ENCODE data around the gene FAM131A.

FAM131A gene

DNA sequence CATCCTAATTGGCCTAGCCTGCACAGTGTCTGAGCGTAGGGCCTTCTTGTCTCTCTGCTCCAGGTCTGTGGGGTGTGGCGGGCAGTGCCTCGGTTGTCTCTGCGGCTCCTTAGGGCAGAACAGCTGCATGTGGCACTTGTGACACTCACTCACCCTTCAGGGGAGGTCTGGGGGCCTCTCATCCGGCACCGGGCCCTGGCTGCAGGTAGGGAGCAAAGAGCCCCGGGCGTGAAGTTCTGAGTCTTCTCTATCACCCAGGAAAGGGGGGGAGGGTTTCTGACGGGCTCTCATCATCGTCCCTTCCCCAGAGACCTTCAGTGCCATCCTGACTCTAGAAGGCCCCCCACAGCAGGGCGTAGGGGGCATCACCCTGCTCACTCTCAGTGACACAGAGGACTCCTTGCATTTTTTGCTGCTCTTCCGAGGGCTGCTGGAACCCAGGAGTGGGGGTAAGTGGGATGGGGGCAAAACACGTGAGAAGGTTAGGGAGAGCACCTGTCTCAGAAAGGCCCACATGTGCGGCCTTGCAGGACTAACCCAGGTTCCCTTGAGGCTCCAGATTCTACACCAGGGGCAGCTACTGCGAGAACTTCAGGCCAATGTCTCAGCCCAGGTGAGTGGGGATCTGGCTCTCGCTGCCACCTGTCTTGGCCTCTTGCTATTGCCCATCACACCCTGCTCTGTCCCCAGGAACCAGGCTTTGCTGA lies 45.1 kb downstream of the FAM131A start:
- H3K27ac Mint-ChIP-seq: no peak overlapping the region
- no peak overlapping the region for H3K4me3 Mint-ChIP-seq
- H3K4me1 Mint-ChIP-seq: peaks cover 14% of the 10 kb centered on the region
- H3K9me3 Mint-ChIP-seq: no peaks in the 10 kb centered on the region
- ATAC-seq: no peak
- H3K27me3 Mint-ChIP-seq: peaks cover 91% of the 10 kb centered on the region
- H3K36me3 Mint-ChIP-seq: no peaks in the 10 kb centered on the region

DNA sequence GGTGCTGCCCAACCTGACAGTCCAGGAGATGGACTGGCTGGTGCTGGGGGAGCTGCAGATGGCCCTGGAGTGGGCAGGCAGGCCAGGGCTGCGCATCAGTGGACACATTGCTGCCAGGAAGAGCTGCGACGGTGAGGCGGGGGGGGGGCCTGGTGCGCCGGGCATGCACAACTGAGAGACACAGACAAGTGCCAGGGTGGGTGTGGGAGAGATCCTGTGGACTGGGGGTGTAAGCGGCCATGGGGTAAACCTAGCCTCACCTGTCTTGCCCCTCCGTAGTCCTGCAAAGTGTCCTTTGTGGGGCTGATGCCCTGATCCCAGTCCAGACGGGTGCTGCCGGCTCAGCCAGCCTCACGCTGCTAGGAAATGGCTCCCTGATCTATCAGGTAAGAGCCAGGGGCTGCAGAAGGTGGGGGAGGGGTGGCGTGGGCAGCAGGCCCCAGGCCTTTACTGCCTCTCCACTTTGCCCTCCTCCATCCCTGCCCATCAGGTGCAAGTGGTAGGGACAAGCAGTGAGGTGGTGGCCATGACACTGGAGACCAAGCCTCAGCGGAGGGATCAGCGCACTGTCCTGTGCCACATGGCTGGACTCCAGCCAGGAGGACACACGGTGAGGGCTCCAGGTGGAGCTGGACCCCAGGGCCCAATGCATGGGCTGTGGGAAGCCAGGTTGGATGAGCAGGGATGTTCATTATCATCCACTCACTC lies 45.8 kb downstream of the FAM131A start:
- no peaks in the 10 kb centered on the region for H3K36me3 Mint-ChIP-seq
- peaks cover 91% of the 10 kb centered on the region for H3K27me3 Mint-ChIP-seq
- no peak for ATAC-seq
- H3K4me1 Mint-ChIP-seq: peaks cover 14% of the 10 kb centered on the region
- H3K27ac Mint-ChIP-seq: no peak overlapping the region
- H3K9me3 Mint-ChIP-seq: no peaks in the 10 kb centered on the region
- no peak overlapping the region for H3K4me3 Mint-ChIP-seq

DNA sequence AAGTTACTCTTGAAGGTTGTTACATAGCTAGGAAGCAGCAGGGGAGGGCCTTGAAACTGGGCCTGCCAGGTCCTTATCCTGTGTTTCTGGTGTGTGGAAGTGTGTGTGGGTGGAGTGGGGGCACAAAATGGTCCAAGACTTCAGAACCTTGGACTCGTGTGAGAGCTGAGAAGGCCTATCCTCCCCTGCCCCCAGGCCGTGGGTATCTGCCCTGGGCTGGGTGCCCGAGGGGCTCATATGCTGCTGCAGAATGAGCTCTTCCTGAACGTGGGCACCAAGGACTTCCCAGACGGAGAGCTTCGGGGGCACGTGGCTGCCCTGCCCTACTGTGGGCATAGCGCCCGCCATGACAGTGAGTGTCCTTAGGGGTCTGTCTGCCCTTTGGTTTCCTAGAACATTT lies 46.9 kb downstream of the FAM131A start:
- H3K36me3 Mint-ChIP-seq: no peaks in the 10 kb centered on the region

DNA sequence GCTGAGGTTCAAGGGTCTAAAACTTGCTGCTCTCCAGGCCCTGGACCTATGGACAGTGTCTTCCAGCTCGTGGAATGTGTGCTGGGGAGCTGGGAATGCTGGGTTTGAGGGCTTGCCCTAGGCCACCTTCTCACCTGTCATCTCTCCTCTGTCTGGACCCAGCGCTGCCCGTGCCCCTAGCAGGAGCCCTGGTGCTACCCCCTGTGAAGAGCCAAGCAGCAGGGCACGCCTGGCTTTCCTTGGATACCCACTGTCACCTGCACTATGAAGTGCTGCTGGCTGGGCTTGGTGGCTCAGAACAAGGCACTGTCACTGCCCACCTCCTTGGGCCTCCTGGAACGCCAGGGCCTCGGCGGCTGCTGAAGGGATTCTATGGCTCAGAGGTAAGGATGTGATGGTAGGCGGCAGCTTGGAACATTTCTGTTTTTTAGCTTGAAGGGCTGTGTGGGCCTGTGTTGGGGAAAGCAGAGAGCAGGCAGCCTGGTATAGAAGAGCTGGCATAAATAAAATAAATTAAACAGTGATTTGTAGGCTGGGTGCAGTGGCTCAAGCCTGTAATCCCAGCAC lies 47.5 kb downstream of the FAM131A start:
- H3K9me3 Mint-ChIP-seq: no peaks in the 10 kb centered on the region
- H3K27me3 Mint-ChIP-seq: peaks cover 94% of the 10 kb centered on the region
- no peak overlapping the region for H3K4me3 Mint-ChIP-seq
- H3K4me1 Mint-ChIP-seq: peaks cover 14% of the 10 kb centered on the region
- ATAC-seq: no peak
- no peaks in the 10 kb centered on the region for H3K36me3 Mint-ChIP-seq
- H3K27ac Mint-ChIP-seq: no peak overlapping the region

More for the DNA sequence above, 46.9 kb downstream of the FAM131A start:
- no peak for ATAC-seq
- no peaks in the 10 kb centered on the region for H3K9me3 Mint-ChIP-seq
- peaks cover 14% of the 10 kb centered on the region for H3K4me1 Mint-ChIP-seq
- no peak overlapping the region for H3K4me3 Mint-ChIP-seq
- H3K27me3 Mint-ChIP-seq: peaks cover 91% of the 10 kb centered on the region
- no peak overlapping the region for H3K27ac Mint-ChIP-seq

DNA sequence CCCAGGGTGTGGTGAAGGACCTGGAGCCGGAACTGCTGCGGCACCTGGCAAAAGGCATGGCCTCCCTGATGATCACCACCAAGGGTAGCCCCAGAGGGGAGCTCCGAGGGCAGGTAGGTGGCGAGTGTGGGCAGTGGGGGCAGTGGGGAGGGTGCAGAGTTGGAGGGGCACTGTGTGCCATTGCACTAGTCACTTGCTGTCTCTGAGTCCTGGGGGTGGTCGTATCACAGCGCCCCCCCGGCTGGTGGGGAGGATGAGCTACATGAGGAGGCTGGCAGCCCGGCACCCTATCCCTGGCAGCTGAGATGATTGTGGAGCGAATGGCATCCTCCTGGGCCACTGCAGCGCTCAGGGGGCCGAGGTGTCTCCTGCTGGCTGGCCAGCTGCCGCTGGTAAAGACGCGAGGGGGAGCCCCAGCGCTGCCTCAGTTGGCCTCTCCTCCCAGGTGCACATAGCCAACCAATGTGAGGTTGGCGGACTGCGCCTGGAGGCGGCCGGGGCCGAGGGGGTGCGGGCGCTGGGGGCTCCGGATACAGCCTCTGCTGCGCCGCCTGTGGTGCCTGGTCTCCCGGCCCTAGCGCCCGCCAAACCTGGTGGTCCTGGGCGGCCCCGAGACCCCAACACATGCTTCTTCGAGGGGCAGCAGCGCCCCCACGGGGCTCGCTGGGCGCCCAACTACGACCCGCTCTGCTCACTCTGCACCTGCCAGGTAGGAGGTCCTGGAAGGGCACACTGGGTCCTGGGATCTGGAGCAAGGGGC lies 48.8 kb downstream of the FAM131A start:
- ATAC-seq: peak; percentile 5
- H3K27ac Mint-ChIP-seq: no peak overlapping the region
- H3K4me1 Mint-ChIP-seq: peaks cover 7% of the 10 kb centered on the region
- no peaks in the 10 kb centered on the region for H3K9me3 Mint-ChIP-seq
- peaks cover 100% of the 10 kb centered on the region for H3K27me3 Mint-ChIP-seq
- H3K4me3 Mint-ChIP-seq: no peak overlapping the region
- no peaks in the 10 kb centered on the region for H3K36me3 Mint-ChIP-seq

DNA sequence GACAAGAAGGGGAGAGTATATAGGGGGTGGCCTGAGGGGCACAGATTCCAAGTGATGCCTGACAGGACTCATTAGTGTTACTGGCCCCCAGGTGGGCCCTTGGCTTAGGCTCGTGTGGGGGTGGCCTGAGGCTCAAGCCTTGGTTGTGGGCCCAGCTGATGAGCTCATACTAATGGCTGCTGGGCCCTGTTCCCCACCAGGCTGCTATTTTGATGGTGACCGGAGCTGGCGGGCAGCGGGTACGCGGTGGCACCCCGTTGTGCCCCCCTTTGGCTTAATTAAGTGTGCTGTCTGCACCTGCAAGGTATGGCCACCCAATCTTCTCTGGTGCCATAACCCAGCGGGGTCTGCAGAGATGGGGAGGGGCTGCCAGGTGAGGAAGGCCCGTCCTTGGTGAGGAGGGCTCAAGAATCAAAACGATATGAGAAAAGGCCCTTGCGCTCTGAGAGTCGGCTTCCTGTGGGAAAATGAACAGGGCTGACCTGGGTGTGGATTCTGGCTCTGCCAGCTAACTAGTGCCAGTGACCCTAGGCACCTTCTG lies 49.8 kb downstream of the FAM131A start:
- Mint-ChIP-seq H3K27ac (no peak overlapping the region), H3K27me3 (peaks cover 100% of the 10 kb centered on the region), H3K36me3 (no peaks in the 10 kb centered on the region), H3K4me3 (no peak overlapping the region), H3K4me1 (no peaks in the 10 kb centered on the region), H3K9me3 (no peaks in the 10 kb centered on the region)
- ATAC-seq: no peak

DNA sequence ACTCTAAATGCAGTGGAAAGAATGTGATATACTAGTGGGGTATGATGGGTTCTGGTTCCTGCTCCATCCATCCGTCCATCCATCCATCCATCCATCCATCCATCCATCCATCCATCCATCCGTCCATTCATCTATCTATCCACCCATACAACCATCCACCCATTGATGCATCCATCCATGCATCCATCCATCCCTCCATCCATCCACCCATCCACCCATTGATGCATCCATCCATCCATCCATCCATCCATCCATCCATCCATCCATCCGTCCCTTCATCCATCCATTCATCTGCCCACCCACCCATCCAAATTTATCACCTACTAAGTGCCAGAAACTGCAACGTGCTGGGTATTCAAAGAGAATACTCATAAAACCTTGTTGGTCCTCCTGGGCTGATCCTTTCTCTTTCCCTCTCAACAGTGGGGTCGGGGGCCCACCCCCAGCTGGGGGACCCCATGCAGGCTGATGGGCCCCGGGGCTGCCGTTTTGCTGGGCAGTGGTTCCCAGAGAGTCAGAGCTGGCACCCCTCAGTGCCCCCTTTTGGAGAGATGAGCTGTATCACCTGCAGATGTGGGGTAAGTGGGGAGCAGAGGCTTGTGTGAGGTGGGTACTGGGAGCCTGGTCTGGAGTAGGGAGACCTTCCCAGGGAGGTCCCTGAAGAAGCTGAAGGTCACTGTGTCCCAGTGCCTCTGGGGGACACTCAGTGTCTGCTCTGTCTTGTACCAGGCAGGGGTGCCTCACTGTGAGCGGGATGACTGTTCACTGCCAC lies 51.0 kb downstream of the FAM131A start:
- Mint-ChIP-seq H3K4me1 (no peaks in the 10 kb centered on the region), H3K27ac (no peak overlapping the region), H3K9me3 (no peaks in the 10 kb centered on the region), H3K4me3 (no peak overlapping the region), H3K36me3 (no peaks in the 10 kb centered on the region), H3K27me3 (peaks cover 90% of the 10 kb centered on the region)
- ATAC-seq: peak; percentile 7

DNA sequence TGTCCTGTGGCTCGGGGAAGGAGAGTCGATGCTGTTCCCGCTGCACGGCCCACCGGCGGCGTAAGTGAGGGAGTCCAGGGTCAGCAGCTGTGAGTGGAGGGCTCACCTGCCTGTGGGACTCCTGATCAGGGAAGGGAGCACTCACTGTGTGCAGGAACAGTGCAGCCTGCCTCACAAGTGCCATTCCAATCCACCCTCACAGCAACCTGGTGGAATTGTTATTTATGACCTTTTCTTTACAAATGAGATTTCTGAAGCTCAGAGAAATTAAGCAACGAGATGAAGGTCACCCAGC lies 51.5 kb downstream of the FAM131A start:
- H3K4me3 Mint-ChIP-seq: no peak overlapping the region
- no peaks in the 10 kb centered on the region for H3K9me3 Mint-ChIP-seq
- no peaks in the 10 kb centered on the region for H3K4me1 Mint-ChIP-seq
- peaks cover 84% of the 10 kb centered on the region for H3K27me3 Mint-ChIP-seq
- H3K27ac Mint-ChIP-seq: no peak overlapping the region
- H3K36me3 Mint-ChIP-seq: no peaks in the 10 kb centered on the region
- no peak for ATAC-seq

DNA sequence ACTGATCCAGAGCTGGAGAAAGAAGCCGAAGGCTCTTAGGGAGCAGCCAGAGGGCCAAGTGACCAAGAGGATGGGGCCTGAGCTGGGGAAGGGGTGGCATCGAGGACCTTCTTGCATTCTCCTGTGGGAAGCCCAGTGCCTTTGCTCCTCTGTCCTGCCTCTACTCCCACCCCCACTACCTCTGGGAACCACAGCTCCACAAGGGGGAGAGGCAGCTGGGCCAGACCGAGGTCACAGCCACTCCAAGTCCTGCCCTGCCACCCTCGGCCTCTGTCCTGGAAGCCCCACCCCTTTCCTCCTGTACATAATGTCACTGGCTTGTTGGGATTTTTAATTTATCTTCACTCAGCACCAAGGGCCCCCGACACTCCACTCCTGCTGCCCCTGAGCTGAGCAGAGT lies 52.0 kb downstream of the FAM131A start:
- no peak overlapping the region for H3K27ac Mint-ChIP-seq
- H3K36me3 Mint-ChIP-seq: no peaks in the 10 kb centered on the region
- H3K27me3 Mint-ChIP-seq: peaks cover 79% of the 10 kb centered on the region
- no peak for ATAC-seq
- H3K4me3 Mint-ChIP-seq: no peak overlapping the region
- H3K9me3 Mint-ChIP-seq: no peaks in the 10 kb centered on the region
- H3K4me1 Mint-ChIP-seq: no peaks in the 10 kb centered on the region

DNA sequence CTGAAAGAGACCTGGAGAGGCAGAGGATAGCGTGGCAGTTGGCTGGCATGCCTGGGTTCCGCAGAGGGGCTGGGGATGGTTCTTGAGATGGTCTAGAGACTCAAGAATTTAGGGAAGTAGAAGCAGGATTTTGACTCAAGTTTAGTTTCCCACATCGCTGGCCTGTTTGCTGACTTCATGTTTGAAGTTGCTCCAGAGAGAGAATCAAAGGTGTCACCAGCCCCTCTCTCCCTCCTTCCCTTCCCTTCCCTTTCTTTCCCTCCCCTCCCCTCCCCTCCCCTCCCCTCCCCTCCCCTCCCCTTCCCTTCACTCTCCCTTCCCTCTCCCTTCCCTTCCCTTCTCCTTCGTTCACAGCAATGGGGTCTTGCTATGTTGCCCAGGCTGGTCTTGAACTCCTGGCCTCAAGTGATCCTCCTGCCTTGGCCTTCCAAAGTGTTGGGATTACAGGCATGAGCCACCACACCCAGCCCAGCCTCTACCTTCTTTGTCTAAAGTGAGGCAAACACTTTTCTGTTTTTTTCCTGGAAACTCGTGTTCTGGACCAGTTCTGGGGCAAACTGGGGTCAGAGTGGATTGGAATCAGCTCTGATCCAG lies 52.6 kb downstream of the FAM131A start:
- H3K4me1 Mint-ChIP-seq: no peaks in the 10 kb centered on the region
- H3K36me3 Mint-ChIP-seq: no peaks in the 10 kb centered on the region
- H3K4me3 Mint-ChIP-seq: no peak overlapping the region
- ATAC-seq: no peak
- H3K27ac Mint-ChIP-seq: no peak overlapping the region
- no peaks in the 10 kb centered on the region for H3K9me3 Mint-ChIP-seq
- peaks cover 73% of the 10 kb centered on the region for H3K27me3 Mint-ChIP-seq

DNA sequence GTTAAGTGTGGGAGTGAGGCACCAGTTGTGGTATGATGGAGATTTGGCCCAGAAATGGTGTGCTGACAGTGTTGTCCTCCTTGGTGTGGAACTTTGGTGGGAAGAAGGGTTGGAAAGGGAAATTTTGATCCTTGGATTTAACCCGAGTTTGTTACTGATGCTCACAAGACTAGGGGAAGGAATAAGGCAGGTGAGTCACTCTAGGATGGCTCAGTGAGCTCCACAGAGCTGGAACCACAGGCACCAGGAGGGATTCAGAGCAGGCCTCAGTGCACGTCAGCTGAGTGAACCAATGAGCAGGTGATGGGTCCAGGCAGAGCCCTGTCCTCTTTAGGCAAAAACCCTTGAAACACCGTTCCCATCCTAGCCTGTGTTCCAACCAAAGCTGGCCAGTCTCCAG lies 53.9 kb downstream of the FAM131A start:
- Mint-ChIP-seq H3K36me3 (no peaks in the 10 kb centered on the region), H3K27ac (no peak overlapping the region), H3K9me3 (no peaks in the 10 kb centered on the region), H3K27me3 (peaks cover 60% of the 10 kb centered on the region), H3K4me3 (no peak overlapping the region), H3K4me1 (no peaks in the 10 kb centered on the region)
- no peak for ATAC-seq

DNA sequence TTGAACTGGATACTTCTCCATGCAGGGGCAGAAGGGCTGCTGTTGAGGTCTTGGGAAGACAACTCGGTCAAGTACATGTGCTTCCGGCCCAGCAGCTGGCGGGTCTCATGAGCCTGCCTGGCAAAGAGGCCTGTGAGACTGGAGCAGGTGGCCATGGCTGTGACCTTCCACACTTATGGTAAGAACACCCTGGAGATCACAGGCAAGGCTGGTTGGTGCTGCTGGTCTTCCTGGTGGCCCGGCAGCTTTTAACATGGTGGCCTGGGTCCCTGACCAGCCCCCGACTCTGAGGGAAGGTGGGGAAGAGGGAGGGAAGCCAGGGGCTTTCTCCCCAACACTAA lies 57.9 kb downstream of the FAM131A start:
- Mint-ChIP-seq H3K27ac (no peak overlapping the region), H3K4me3 (no peak overlapping the region), H3K27me3 (peaks cover 36% of the 10 kb centered on the region), H3K36me3 (no peaks in the 10 kb centered on the region), H3K4me1 (no peaks in the 10 kb centered on the region), H3K9me3 (no peaks in the 10 kb centered on the region)
- ATAC-seq: no peak
